GM21737 (cell line): ENCODE results near the gene RAB39B.

Experiments
- ATAC-seq: cut with Tn5 transposase; IDR thresholded peaks from one replicate; pipeline ENCODE4 v1.9.1; 2021; ENCODE audit warnings: mild to moderate bottlenecking, moderate library complexity; ENCODE audit not compliant: unreplicated experiment

RAB39B gene

DNA sequence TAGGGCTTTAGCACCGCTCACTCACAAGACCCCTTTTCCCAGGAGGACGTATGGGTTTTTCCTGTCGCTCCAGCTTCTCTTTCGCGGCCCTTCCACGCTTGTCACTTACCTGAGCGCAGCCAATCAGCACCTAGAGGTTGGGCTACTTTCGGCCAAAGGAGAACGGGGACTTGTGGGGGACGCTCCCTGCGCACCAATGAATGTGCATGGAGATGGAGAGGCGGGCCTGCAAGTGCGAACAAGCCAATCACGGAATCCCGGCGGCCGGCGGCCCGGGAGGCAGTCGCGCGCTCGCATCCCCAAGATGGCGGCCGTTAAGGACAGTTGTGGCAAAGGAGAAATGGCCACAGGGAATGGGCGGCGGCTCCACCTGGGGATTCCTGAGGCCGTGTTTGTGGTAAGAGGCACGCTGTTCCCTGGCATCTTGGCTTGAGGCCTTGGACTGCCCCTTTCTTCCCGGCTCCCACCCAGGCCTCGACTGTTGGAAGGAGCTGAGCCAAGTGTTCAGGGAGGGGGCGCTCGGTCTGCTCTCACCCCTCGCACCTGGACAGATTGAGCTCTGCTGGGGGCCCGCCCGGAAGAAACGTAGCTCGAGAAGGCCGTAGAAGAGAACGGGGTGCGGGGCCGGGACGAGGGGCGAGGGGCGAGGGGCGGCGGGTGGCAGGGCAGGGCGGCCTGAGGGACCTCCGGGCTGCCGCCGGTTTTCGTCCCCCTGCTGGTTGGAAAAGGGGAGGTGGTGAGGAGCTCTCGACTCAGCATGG is 47.9 kb downstream of the RAB39B start, which contains the start of gene VBP1:
TSS of gene VBP1 (plus strand) at position 282 of the 761 bp plus-strand sequence. CDS start at position 305, 23 bp downstream.
- ATAC-seq = peak; percentile 97

DNA sequence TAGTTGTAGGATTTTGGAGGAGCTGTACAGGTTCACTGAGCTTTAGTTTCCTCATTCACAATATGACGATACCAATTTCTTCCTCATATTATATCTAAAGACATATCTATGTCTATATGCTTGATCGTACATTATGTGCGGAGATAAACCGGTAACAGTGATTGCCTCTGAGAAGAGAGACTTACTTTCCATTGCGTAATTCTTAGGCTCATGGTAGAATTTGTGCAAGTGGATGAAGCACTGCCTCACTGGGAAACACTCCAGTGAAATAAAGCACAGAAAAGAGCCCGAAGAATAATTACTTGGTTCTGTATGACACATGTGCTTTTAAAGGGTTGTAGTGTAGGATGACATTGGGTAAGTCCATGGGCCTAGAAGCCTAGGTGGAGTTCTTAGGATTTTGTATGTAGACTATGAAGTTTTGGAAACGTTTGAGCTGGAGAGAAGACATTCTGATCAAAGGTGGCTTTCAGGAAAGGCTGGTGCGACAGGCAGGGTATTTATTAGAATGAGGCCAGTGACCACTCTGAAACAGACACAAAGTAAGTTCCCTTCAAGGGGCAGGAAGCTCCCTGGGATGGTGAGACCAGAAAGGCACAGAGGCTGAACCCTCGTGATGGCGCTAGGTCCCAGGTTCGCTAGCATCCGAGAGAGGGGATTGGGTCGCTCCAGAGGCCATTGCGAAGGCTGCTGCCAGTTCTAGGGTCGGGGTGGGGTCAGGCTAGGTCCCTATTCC is 48.7 kb downstream of the RAB39B start:
- peak; percentile 37 for ATAC-seq

DNA sequence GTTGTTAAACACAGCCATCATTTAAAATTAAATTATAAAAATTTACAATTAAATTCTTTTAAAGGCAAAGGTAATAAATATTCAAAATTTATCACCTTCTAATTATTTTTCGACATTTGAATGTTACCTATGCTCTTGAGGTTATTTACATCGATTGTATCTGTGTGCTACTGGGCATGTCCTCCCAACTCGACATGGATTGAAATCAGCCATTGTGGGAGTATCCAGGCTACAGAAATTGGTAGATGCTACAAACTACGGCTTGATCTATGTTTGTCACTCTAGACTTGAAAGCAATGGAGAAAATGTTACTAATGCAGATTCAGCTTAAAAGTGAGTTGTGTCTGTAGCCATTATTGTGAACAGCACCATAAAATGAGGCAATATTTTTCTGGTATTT is 50.6 kb downstream of the RAB39B start:
- ATAC-seq = no peak

DNA sequence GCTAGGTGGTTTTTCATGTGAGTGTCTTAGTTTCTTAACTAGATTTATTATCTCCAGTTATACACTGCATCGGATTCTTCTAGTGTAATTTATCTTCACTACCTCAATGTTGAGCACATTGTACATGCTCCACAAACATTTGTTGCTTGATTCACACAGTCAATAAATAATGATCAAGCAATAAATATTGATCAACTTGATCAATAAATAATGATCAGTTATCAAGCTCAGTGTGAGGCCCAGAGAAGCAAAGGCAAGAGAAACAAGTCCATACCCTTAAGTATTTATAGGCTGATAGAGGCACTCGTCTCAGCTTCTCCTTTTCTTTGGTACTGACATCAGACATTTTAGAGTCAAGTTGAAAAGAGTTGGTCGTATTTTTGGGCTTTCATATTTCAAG is 53.1 kb downstream of the RAB39B start:
- no peak for ATAC-seq
